HT-29 (cell line): ENCODE measurements around the gene LZTR1. TPM values are rescaled to one million over a fixed set of nuclear protein-coding genes. Genes with fewer than 3 reads are reported as not detected.

Experiments used
- DNase-seq: peaks from one replicate; pipeline ENCODE4 v3.0.0-alpha.2; 2015; ENCODE audit warnings: low spot score
- total RNA-seq: library from RNA; depleted of rRNA; stranded (reverse); fragments of >200 nt; shearing (Covaris generic); gene quantifications from 2 replicates; pipeline ENCODE4 v1.2.3, GENCODE V29; 2014

The LZTR1 gene
- total RNA-seq, 1 experiment from 2014 or later, result 27.5 TPM

DNA sequence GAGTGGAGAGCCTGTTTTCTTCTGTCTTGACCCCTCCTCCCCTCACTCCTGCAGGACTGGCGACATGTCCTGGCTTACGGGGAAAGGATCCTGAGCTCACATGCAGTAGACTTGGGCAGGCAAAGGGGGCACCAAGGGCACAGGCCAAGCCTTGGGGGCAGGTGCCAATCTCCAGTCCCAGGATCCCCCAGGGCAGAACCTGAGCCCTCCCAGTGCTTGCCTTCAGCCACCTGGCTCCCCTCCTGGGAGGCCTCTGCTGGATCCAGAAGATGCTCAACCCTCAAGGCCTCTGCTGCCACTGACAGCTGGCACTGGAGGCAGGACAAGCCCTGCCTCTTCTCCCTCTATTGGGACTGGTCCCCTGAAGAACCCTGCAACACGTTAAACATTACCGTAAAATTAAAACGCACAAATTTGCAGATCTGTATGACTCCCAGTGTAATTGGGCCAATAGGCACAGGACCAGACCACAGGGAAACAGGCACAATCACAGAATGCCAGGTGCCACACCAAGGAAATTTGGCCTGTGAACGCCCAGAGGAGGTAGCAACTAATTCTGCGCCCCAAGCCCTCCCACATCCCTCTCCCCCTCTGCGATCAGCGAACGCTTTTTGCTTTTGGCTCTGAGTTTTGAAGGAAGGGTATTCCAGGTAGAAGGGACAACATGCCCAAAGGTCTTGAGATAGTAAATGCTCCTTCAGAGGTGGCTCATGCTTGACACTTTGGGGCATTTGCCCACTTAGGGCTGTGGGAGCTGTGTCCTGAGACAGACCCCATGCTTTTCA is 967 bp upstream of the LZTR1 start:
- DNase-seq, result no peak

GRCh38 chr22:20982563-20982882 is 426 bp downstream of the LZTR1 start:
- DNase-seq, result no peak

- no peak for DNase-seq
Measured at GRCh38 chr22:20983081-20983771, 1.1 kb downstream of the LZTR1 start.

DNA sequence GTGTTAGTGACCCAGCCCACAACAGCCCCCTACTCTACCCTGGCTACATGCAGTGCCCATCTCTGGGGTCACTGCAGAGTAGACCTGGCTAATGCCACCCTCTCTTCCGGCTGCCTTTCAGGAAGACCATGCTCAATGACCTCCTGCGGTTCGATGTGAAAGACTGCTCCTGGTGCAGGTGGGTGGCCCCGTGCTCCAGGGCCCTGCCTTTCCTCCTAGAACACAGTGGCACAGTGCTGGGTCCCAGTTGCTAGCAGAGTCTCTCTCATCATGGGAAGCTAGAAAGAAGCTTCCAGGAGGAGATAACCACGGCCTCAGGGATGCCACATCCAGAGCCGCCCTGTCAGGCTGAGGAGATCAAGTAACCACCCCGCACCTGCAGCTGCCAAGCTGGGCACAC is 3.6 kb downstream of the LZTR1 start:
- DNase-seq, result no peak

- no peak for DNase-seq
Measured at GRCh38 chr22:20986365-20986764, 4.3 kb downstream of the LZTR1 start.

- no peak for DNase-seq
Measured at GRCh38 chr22:20987375-20987774, 5.3 kb downstream of the LZTR1 start.

GRCh38 chr22:20988573-20989322 is 6.7 kb downstream of the LZTR1 start:
- no peak for DNase-seq

DNA sequence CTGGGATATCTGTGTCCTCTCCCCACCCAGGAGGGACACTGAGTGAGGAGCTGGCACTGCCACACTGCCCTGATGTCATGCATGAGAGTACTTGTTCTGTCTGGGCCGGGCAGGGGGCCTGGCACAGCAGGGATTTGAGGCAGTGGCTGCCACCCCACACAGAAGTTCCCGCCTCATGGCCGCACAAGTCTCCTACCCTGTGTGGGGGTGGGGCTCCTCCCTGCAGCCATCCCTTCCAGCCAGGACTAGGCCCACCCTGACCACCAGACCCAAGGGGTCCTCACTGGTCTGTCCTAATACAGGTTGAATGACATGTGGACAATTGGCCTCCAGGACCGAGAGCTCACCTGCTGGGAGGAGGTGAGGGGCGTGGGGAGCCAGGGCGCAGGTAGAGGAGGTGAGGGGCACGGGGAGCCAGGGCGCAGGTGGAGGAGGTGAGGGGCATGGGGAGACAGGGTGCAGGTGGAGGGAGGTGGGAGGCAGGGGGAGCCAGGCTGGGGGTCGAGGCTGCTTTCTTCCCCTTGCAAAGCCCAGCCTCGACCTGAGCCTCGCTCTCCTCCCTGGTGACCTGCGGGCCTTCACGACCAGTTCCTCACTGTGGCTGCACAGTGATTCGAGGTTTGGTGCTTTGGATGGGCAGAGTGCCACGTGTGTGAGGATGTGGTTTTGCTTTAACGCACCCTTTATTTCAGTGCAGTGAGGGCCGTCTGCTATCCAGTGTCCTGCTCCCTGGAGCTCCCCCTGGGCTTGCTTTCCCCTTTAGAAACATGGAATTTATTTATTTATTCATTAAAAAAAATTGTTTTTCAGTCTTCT is 7.4 kb downstream of the LZTR1 start:
- DNase-seq, result no peak

DNA sequence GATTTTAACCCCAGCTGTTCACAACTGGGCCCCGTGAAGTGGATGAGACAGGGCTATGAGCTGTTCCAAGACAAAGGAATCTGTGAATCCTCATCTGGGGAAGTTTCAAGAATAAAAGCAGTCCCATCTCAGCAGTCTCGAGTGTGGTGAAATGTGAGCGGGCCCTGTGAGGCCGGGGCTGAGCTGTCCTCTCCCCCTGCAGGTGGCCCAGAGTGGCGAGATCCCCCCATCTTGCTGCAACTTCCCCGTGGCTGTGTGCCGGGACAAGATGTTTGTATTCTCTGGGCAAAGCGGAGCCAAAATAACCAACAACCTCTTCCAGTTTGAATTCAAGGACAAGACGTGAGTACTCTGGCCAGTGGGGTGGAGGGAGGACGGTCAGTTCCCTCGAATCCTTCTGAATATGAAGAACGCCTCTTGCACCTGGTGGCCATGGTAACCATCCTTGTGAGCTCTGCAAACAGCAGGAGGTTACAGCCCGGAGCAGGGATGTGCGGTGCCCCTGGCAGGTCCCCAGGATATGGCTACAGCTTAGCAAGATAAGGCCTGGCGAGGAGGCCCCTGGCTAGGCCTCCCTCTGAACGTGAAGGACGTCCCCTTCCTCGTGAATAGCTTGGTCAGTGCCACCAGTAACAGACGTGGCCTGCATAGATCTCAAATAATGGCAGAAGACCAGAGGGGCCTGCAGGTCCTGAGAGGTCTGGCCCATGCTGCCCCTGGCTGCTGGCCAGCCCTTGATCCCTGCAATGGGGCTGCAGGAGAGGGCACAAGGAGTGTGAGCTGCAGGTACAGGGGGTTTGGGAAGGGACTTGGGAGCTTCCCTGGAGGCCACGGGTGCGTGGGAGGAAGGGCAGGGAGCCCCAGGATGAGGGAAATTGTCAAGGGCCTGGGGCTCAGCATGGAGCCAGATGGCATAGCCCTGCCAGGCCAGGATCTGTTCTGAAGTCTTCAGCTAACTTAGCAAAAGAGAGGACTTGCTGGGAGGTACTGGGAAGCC is 8.4 kb downstream of the LZTR1 start:
- DNase-seq, result no peak

DNA sequence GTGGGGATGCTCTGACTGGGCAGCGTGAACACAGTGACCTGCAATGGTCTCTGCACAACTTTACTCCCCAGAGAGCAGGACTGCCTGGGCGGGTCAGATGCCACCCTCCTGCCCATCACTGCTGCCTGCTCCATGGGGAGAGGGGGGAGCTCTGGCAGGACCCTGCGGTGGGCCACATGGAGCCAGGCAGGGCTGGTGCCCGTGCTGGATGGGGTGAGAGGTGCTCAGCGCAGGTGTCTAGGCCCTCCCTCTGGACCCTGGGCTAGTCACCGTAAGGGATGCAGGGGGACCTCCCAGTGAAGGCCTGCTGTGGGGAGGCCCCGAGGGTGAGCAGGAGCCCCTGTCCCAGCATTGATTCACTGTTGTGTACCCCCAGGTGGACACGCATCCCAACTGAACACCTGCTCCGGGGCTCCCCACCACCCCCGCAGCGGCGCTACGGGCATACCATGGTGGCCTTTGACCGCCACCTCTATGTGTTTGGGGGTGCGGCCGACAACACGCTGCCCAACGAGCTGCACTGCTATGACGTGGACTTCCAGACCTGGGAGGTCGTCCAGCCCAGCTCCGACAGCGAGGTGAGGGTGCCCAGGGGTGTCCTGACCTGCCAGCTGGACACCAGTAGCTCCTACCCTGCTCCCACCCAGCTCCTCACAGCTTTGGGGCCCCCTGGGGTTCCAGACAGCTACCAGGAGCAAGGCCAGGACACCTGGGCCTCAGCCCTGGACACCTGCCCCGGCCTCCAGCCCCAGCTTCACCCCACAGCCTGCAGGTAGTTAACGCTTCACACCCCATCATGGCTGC is 9.4 kb downstream of the LZTR1 start:
- DNase-seq, result no peak

- no peak for DNase-seq
Measured at GRCh38 chr22:20992056-20992442, 10.0 kb downstream of the LZTR1 start.

- no peak for DNase-seq
Measured at GRCh38 chr22:20992456-20993303, 10.6 kb downstream of the LZTR1 start.

DNA sequence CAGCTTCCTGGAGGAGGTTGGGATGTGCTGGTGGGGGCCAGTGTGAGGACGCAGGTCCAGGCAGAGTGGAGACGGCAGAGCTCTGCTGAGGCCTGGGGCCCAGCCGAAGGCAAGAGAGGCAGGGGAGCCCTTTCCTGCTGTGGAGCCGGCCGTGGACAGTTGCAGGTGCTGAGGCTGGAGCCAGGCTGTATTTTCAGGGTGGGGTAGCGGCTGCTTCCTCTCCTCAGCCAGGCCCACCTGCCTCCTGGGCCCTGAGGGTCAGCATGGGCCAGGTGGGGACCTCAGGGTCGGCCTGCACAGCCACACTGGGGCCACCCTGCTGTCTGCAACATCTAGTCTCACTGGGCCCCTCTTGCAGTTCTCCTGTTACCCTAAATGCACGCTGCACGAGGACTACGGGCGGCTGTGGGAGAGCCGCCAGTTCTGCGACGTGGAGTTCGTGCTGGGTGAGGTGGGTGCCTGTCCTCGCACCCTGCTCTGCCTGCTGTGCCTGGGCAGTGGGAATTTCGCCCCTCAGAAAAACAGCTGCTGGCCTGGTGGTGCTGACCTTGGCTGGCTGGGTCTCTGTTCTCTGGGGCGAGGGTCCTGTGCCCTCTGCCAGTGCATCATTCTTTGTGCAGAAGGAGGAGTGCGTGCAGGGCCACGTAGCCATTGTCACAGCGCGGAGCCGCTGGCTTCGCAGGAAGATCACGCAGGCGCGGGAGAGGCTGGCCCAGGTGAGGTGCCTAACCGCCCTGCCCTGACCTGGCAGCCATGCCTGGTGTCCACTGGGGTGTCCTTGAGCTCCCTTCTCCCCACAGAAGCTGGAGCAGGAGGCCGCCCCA is 11.4 kb downstream of the LZTR1 start:
- DNase-seq, result no peak

- DNase-seq, result no peak
Measured at GRCh38 chr22:20994128-20994901, 12.2 kb downstream of the LZTR1 start.

- no peak for DNase-seq
Measured at GRCh38 chr22:20994902-20995241, 12.8 kb downstream of the LZTR1 start.

- DNase-seq, result no peak
Measured at GRCh38 chr22:20995329-20996030, 13.4 kb downstream of the LZTR1 start.

DNA sequence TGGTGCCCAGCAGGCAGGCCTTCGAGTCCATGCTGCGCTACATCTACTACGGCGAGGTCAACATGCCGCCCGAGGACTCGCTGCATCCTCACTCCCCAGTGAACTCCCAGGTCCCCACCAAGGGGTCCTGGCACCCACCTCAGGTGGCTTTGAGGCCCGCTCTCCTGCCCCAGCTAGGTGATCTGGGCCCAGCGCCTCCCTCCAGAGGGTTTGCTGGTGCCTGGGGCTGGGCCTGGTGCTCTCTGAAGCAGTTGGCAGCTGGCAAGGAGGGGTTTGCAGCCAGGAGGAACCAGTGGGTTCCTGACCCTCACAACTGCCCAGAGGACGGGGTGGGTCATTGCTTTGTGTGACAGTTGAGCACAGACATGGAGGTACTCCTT is 13.9 kb downstream of the LZTR1 start:
- DNase-seq, result no peak
